ENCODE data around the gene SLC38A6.

The SLC38A6 gene

DNA sequence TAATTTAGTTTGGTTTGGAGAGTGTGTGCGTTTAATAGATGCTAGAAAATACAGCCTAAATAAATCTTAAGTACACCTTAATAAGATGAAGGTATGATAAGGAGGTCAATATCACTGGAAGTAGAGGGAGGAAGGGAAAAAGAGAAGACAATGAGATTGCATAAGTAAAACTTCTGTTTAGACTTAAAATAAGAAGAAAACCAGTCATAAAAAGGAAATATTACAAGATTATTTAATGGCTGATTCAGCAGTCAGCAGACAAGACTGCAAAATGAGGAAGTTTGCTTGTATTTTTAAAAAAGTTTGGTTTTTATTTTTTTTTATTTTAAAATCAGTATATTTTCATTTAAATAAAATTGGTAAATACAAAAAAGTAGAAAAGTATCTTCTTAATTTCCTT, 3.2 kb downstream of the SLC38A6 start:
- TF ChIP-seq TCF12 (IDR thresholded peaks at IDR 0.05; ENCODE audit: low read depth) (no peak), FOXM1 (IDR thresholded peaks at IDR 0.05; ENCODE audit: borderline replicate concordance, low read depth) (no peak)

DNA sequence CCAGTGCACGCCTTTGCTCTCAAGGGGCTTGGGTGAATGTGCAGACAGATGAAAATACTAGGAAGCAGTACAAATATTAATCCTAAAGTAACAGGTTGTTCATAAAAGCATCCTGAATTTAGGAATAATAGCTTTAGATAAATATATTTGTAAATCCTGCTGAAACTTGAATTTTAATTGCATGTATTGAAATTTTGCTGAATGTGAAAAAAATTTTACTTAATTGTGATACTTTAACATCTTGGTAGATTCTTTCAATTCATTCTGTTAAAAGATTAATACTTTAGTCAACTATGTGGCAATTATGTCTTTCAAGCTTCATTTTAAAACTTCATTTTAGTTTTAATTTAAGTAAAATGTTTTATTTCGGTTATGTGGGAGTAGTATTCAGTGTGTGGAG, 5.5 kb downstream of the SLC38A6 start:
- TF ChIP-seq EP300 (IDR thresholded peaks at IDR 0.05; ENCODE audit: borderline replicate concordance) (no peak), EGR1 (IDR thresholded peaks at IDR 0.05) (no peak), FOXM1 (IDR thresholded peaks at IDR 0.05; ENCODE audit: borderline replicate concordance, low read depth) (no peak), TEAD4 (IDR thresholded peaks at IDR 0.05) (no peak), YY1 (IDR thresholded peaks at IDR 0.05; ENCODE audit: low read depth) (no peak), ZBTB7A (IDR thresholded peaks at IDR 0.05; ENCODE audit: low read depth) (no peak), RAD21 (IDR thresholded peaks at IDR 0.05; ENCODE audit: low read depth) (no peak), CREB1 (IDR thresholded peaks at IDR 0.05; ENCODE audit: low read depth) (no peak), TCF12 (IDR thresholded peaks at IDR 0.05; ENCODE audit: low read depth) (no peak), NFIC (IDR thresholded peaks at IDR 0.05) (no peak), TAF1 (IDR thresholded peaks at IDR 0.05; ENCODE audit: low read depth) (no peak), CEBPB (IDR thresholded peaks at IDR 0.05) (no peak)
- TF ChIP-seq, protein P1, sequence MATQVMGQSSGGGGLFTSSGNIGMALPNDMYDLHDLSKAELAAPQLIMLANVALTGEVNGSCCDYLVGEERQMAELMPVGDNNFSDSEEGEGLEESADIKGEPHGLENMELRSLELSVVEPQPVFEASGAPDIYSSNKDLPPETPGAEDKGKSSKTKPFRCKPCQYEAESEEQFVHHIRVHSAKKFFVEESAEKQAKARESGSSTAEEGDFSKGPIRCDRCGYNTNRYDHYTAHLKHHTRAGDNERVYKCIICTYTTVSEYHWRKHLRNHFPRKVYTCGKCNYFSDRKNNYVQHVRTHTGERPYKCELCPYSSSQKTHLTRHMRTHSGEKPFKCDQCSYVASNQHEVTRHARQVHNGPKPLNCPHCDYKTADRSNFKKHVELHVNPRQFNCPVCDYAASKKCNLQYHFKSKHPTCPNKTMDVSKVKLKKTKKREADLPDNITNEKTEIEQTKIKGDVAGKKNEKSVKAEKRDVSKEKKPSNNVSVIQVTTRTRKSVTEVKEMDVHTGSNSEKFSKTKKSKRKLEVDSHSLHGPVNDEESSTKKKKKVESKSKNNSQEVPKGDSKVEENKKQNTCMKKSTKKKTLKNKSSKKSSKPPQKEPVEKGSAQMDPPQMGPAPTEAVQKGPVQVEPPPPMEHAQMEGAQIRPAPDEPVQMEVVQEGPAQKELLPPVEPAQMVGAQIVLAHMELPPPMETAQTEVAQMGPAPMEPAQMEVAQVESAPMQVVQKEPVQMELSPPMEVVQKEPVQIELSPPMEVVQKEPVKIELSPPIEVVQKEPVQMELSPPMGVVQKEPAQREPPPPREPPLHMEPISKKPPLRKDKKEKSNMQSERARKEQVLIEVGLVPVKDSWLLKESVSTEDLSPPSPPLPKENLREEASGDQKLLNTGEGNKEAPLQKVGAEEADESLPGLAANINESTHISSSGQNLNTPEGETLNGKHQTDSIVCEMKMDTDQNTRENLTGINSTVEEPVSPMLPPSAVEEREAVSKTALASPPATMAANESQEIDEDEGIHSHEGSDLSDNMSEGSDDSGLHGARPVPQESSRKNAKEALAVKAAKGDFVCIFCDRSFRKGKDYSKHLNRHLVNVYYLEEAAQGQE (IDR thresholded peaks at IDR 0.05; ENCODE audit: low read depth), result no peak
- TF ChIP-seq, protein P2, sequence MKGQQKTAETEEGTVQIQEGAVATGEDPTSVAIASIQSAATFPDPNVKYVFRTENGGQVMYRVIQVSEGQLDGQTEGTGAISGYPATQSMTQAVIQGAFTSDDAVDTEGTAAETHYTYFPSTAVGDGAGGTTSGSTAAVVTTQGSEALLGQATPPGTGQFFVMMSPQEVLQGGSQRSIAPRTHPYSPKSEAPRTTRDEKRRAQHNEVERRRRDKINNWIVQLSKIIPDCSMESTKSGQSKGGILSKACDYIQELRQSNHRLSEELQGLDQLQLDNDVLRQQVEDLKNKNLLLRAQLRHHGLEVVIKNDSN (IDR thresholded peaks at IDR 0.05), result no peak
- TF ChIP-seq, protein P3, sequence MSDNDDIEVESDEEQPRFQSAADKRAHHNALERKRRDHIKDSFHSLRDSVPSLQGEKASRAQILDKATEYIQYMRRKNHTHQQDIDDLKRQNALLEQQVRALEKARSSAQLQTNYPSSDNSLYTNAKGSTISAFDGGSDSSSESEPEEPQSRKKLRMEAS (IDR thresholded peaks at IDR 0.05), result no peak

DNA sequence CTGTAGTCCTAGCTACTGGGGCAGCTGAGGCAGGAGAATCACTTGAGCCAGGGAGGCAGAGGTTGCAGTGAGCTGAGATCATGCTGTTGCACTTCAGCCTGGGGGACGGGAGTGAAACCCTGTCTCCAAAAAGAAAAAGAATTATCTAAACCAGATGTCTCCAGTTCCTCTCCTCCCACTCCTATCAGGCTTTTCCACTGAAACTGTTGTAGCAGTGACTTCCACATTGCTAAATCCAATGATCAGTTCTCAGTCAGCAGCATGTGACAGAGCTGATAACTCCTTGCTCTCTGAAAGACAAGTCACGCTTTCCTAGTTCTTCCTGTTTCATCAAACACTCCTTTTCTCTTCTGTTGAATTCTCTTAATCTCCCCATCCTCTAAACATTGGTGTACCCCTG, 8.6 kb downstream of the SLC38A6 start:
- TF ChIP-seq TCF12 (IDR thresholded peaks at IDR 0.05; ENCODE audit: low read depth) (no peak), TAF1 (IDR thresholded peaks at IDR 0.05; ENCODE audit: low read depth) (no peak), NFIC (IDR thresholded peaks at IDR 0.05) (no peak), TEAD4 (IDR thresholded peaks at IDR 0.05) (no peak), RAD21 (IDR thresholded peaks at IDR 0.05; ENCODE audit: low read depth) (no peak), FOXM1 (IDR thresholded peaks at IDR 0.05; ENCODE audit: borderline replicate concordance, low read depth) (no peak), CREB1 (IDR thresholded peaks at IDR 0.05; ENCODE audit: low read depth) (no peak), EP300 (IDR thresholded peaks at IDR 0.05; ENCODE audit: borderline replicate concordance) (no peak), YY1 (IDR thresholded peaks at IDR 0.05; ENCODE audit: low read depth) (no peak), ZBTB7A (IDR thresholded peaks at IDR 0.05; ENCODE audit: low read depth) (no peak), CEBPB (IDR thresholded peaks at IDR 0.05) (no peak), EGR1 (IDR thresholded peaks at IDR 0.05) (no peak)
- TF ChIP-seq, protein P3 (IDR thresholded peaks at IDR 0.05), result no peak
- TF ChIP-seq, protein P2 (IDR thresholded peaks at IDR 0.05), result no peak
- TF ChIP-seq, protein P1 (IDR thresholded peaks at IDR 0.05; ENCODE audit: low read depth), result no peak

DNA sequence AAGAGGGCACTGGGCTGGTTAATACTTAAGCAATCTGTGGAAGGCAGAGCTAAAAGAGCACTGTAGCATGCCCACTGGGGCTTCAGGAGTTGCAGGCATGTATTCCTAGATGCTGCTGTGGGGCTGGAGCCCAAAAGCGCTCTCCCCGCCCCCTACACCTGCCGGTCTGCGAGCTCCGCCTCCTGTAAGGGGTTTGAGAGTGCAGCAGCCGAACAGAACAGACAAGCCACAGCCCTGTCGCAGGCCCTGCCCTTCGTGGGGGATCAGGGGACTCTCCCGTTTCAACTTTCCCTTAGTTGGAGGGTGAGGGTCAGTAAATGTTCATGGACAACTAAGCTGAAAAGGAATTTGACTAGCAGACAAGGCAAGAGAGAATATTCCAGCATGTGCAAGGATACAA, 17.6 kb downstream of the SLC38A6 start:
- TF ChIP-seq, protein P3 (IDR thresholded peaks at IDR 0.05), result no peak
- TF ChIP-seq, protein P1 (IDR thresholded peaks at IDR 0.05; ENCODE audit: low read depth), result no peak
- TF ChIP-seq EGR1 (IDR thresholded peaks at IDR 0.05), result no peak
- TF ChIP-seq, protein P2 (IDR thresholded peaks at IDR 0.05), result no peak
- no peak for TF ChIP-seq CEBPB (IDR thresholded peaks at IDR 0.05)
- no peak for TF ChIP-seq YY1 (IDR thresholded peaks at IDR 0.05; ENCODE audit: low read depth)

Data from Ishikawa (cell line).